Cerebellar cortex (tissue), 1 donor: ENCODE results near the gene CENPH.
"Not testable (repeated sequence)": the region's sequence is repeated elsewhere in the genome, so short reads cannot be mapped to it uniquely, and the experiment has no call there.

ENCODE experiments used
- DNase-seq: peaks from one replicate; pipeline ENCODE4 v3.0.0-alpha.2; 2015; ENCODE audit warnings: low spot score

Gene CENPH

DNA sequence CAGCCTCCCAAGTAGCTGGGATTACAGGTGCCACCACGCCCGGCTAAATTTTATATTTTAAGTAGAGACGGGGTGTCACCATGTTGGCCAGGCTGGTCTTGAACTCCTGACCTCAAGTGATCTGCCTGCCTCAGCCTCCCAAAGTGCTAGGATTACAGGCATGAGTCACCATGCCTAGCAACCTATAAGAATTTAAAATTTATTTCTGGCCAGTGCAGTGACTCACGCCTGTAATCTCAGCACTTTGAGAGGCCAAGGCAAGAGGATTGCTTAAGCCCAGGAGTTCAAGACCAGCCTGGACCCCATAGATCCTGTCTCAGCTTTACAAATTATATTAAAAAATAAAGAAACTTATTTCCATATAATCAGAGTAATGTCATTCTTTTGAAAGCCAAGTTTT, 66.6 kb downstream of the CENPH start:
- DNase-seq: not testable (repeated sequence)

DNA sequence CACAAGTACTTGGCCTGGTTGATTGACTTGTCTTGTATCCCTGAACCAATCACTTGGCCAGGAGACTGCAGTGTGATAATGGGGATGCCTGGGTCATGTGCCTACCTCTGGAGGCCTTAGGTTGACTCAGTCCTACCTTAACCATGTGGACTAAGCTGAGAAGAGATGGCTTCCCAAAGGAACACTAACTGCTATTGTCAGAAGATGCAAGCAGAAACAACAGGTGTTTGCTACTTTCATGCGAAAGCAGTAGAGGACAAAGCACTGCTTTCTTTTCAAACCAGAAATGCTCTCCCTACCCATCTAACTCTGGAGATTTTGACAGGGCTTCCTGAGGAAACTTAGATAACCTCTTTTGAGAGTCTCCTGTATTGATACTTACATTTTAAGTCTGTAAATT, 68.2 kb downstream of the CENPH start:
- no peak for DNase-seq
